ENCODE data around the gene KCNMA1.
"Not testable (repeated sequence)": the region's sequence is repeated elsewhere in the genome, so short reads cannot be mapped to it uniquely, and the experiment has no call there.

The KCNMA1 gene

DNA sequence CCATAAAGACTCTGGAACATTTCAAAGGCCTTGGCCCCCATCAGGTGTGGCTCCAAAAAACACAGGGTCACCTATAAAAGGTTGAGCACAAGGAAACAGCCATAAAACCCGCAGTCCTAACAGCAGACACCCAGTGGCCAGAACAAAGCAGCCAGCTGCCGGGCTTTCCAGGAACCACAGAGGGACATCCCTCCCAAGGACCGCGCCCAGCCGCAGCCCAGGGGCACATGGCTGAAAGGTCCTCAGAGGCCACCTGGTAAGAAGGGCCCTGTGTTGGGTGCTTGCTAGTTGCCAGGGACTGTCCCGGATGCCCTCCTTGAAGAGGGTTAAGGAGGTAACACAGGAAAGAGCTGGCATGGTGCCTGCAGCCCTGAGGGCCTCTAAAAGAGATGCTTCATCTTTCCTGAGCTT lies 32.7 kb downstream of the KCNMA1 start:
- DNase-seq (ENCODE audit: low read depth in 2 of 2), result no peak

DNA sequence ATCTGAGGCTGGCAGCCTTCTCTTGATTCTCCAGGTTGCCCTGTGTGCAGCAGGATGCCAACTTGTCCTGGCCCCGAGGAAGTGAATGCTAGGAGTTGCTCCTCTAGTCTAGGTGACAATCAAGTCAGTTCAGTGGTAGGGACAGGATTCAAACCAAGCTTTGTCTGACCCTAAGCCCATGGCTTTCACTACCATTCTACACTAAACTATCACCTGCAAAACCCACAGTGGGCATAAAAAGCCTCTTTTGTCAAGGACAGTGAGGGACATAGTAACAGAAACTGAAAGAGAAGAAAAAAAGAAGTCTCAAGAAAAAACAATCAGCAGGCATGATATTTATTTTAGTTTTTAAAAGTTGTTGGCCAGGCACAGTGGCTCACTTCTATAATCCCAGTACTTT lies 33.5 kb downstream of the KCNMA1 start:
- no peak for DNase-seq (ENCODE audit: low read depth in 2 of 2)

- no peak for DNase-seq (ENCODE audit: low read depth in 2 of 2)
Observed at GRCh38 chr10:77603534-77603927, 34.1 kb downstream of the KCNMA1 start.

DNA sequence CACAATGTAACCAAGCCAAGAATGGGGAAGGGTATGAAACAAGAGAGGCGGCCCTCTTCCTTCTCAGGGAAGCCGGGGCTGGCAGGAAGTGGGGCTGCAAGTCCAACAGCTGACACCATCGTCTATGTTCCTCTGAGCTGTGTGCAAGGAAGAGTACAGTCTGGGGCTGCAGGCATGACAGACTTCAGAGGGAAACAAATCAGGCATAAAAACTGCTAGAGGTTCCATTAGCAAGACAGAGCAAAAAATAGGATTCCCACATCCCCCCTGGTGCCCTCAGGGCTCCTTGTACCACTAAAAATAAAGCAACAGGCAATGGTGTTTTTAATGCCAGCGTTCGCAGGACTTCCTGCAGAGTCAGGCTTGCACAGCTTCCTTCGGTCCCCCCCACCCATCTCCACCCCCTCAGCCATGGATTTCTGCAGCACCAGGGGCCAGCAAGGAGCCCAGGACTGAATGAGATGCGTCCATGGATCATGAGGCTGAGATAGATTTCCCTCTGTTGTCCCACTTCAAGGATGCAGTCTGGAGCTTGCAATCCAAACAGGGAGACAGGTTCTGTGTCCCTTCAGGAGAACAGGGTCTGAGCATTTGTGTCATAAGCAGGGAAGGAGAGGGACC lies 34.6 kb downstream of the KCNMA1 start:
- DNase-seq (ENCODE audit: low read depth in 2 of 2), result no peak

GRCh38 chr10:77602231-77602912 lies 35.2 kb downstream of the KCNMA1 start:
- DNase-seq (ENCODE audit: low read depth in 2 of 2), result peak; percentile 46 to 48

- DNase-seq (ENCODE audit: low read depth in 2 of 2), result no peak
Observed at GRCh38 chr10:77601488-77601887, 36.1 kb downstream of the KCNMA1 start.

GRCh38 chr10:77600640-77601039 lies 37.0 kb downstream of the KCNMA1 start:
- DNase-seq (ENCODE audit: low read depth in 2 of 2), result no peak

DNA sequence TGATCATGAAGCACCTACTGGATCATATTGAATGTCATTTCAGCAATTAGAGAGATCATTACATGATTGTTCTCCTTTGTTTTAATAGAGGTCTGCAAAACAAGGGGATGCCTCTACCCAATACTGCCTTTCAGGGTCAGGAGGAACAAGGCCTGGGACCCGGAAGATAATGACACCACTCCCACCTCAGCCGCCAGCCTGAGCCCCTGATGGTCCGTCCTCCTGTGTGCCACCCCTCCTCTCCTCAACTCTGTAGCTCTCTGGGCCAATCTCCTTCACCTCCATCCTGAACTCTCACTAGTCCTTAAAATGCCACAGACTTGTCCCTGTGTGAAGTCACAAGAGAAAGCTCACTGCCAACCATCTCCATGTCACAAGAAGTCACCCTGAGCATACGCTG lies 38.0 kb downstream of the KCNMA1 start:
- no peak for DNase-seq (ENCODE audit: low read depth in 2 of 2)

DNA sequence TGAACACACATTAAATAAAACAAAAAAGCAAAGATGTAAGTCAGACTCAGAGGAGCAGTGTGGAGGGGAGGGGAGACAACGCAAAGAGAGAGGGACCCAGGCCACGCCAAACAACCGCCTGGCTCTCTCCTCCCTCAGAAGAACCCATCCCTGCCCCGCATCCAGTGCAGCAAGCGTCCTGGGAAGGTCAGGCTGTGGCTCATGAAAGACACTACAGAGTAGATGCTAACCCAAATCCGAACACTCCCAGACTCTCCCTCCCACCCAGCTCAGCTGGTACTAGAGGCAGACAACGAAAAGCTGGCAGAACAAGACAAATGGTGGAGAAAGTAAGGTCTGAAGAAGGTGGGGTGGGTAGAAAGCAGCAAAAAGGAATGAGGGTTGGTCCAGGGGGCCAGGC lies 39.0 kb downstream of the KCNMA1 start:
- DNase-seq (ENCODE audit: low read depth in 2 of 2), result no peak

- DNase-seq (ENCODE audit: low read depth in 2 of 2), result no peak
Observed at GRCh38 chr10:77597560-77597959, 40.0 kb downstream of the KCNMA1 start.

DNA sequence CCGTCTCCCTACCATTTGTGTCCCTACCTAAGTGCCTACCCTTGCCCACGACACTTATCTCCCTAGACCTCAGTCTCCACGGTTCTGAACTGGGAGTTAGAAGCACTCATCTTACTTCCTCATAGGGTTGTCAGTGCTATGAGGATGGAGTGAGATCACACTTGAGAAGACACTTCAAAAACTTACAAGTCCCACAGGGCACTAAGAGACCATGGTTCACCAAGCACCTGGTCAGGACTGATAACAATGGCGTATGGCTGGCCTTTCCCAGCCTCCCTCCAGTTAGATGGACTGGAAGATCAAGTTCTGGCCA lies 43.2 kb downstream of the KCNMA1 start:
- no peak for DNase-seq (ENCODE audit: low read depth in 2 of 2)

DNA sequence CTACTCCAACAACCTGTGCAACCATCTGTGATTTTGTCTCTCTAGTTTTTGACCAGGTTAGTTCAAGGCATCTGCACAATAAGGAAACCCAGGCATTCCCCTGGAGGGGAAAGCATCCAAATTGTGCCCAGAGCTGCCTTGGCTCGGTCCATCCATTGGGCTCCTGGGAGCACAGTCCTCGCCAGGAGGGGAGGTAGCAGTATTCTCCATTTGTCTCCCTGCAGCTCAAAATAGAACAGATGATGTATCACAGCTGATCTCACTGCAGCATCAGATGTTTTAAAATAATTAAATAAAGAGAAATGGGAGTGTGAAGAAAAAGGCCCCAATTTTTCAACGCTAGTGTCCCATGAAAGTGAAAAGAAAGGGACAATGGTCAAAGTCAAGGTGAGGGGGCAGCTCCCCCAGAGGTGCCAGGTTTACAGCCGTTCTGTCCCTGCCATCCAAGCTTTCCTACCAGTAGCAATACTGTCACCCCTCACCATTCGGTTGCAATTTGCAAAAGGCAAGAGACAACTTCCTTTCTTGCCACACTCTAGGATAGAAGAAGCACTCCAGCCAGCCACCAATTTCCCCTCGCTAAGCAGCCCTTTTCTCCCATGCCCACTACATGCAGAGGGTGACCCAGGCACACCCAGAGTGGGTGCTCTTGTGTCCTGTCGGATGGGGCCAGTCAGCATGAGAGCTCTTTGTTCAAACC lies 43.7 kb downstream of the KCNMA1 start:
- no peak for DNase-seq (ENCODE audit: low read depth in 2 of 2)

GRCh38 chr10:77592946-77593636 lies 44.5 kb downstream of the KCNMA1 start:
- peak; percentile 57 to 60 for DNase-seq (ENCODE audit: low read depth in 2 of 2)

GRCh38 chr10:77592510-77592909 lies 45.1 kb downstream of the KCNMA1 start:
- DNase-seq (ENCODE audit: low read depth in 2 of 2), result no peak

- no peak for DNase-seq (ENCODE audit: low read depth in 2 of 2)
Observed at GRCh38 chr10:77591238-77591880, 46.2 kb downstream of the KCNMA1 start.

GRCh38 chr10:77590344-77591237 lies 47.0 kb downstream of the KCNMA1 start:
- DNase-seq (ENCODE audit: low read depth in 2 of 2), result no peak

DNA sequence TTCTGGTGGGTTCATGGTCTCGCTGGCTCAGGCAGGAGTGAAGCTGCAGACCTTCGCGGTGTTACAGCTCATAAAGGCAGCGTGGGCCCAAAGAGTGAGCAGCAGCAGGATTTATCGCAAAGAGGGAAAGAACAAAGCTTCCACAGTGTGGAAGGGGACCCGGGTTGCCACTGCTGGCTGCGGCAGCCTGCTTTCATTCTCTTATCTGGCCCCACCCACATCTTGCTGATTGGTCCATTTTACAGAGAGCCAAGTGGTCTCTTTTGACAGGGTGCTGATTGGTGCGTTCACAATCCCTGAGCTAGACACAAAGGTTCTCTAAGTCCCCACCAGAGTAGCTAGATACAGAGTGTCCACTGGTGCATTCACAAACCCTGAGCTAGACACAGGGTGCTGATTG lies 47.9 kb downstream of the KCNMA1 start:
- DNase-seq (ENCODE audit: low read depth in 2 of 2), result not testable (repeated sequence)

DNA sequence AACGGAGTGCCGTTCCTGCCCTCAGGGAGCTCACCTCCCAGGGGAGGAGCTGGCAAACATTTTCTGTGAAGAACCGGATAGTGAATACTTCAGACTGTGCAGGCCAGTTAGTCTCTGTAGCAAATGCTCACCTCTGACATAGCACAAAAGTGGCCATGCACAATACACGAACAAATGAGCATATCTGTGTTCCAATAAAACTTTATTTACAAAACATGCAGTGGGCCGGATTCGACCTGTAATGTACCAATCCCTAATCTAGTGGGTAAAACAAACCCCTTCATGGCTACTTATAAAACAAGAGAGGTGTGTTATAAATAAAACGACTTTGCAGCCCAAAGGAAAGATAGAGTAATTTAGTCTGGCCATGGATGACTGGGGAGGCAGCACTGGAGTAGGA lies 48.7 kb downstream of the KCNMA1 start:
- no peak for DNase-seq (ENCODE audit: low read depth in 2 of 2)

- DNase-seq (ENCODE audit: low read depth in 2 of 2), result no peak
Observed at GRCh38 chr10:77587416-77587790, 50.2 kb downstream of the KCNMA1 start.

DNA sequence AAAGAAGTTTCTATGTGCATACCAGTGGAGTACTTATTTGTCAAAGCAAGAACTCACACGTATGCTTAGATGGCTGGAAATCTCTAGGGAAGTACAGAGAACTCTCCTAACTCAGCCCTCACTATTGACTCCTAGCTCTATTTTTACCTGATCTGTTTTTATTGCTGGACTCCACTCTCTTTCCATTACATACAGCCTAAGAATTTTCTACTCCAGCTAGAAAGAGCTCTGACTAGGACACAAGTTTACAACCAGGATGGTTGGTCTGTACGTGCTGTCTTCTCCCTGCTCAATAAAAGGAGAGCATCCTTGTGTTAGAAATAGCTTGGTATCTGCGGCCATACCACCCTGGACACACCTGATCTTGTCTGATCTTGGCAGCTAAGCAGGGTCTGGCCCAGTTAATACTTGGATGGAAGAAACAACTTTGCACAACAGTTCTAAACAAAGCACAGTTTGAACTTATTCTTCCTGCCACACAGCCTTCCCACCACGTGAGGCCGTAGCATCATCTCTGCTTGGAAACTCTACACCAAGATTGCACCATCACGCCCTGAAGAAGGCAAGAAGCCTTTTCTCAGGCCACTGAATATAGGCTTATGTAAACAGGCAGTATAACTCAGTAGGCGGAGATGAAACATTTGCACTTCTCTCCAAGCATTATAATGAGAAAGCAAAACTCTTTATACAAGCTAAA lies 50.7 kb downstream of the KCNMA1 start:
- peak; percentile 82 to 84 for DNase-seq (ENCODE audit: low read depth in 2 of 2)

GRCh38 chr10:77584938-77585337 lies 52.7 kb downstream of the KCNMA1 start:
- no peak for DNase-seq (ENCODE audit: low read depth in 2 of 2)

All from fibroblast of skin of left quadriceps (primary cell).